Bronchial epithelial cell (primary cell): ENCODE data around the gene SLC5A6. TPM values are rescaled to one million over a fixed set of nuclear protein-coding genes. Genes with fewer than 3 reads are reported as not detected.

Experiments used
- DNase-seq: peaks from one replicate; pipeline ENCODE4 v3.0.0-alpha.2; 2010; ENCODE audit warnings: low read depth
- FAIRE-seq: peaks from 2 replicates; lab custom pipeline; 2011; peaks lifted over from hg19 to GRCh38; lab: Jason Lieb, UNC
- H3K27me3 ChIP-seq: 2 replicates; pipeline ENCODE4 v1.5.1; 2011; ENCODE audit warnings: low read length; ENCODE audit not compliant: control insufficient read depth, insufficient read depth
- H3K36me3 ChIP-seq: 2 replicates; pipeline ENCODE4 v1.5.1; 2011; ENCODE audit warnings: low read length; ENCODE audit not compliant: control insufficient read depth, insufficient read depth
- H3K4me3 ChIP-seq: 2 replicates; pipeline ENCODE4 v1.5.1; 2011; ENCODE audit warnings: mild to moderate bottlenecking, low read depth, low read length, control low read depth
- total RNA-seq: library from RNA; depleted of rRNA; stranded (reverse); fragments of >200 nt; gene quantifications from 2 replicates; pipeline ENCODE4 v1.2.1, GENCODE V29; 2014
- TF ChIP-seq, protein P1 (sequence below): IDR thresholded peaks from 2 replicates; pipeline ENCODE4 v1.5.1; 2011; ENCODE audit warnings: mild to moderate bottlenecking, moderate library complexity, low read length, control low read depth, inconsistent platforms; ENCODE audit not compliant: insufficient read depth, severe bottlenecking

The SLC5A6 gene
- total RNA-seq, 1 donor from 2014 or later: 21.1 TPM

DNA sequence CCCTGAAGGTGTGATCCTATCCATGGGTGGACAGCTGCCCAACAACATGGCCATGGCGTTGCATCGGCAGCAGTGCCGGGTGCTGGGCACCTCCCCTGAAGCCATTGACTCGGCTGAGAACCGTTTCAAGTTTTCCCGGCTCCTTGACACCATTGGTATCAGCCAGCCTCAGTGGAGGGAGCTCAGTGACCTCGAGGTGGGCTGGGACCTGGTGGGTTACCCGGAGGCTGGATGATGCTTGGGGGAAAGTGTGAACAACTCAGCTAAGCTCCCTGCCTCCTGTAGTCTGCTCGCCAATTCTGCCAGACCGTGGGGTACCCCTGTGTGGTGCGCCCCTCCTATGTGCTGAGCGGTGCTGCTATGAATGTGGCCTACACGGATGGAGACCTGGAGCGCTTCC, 21.3 kb upstream of the SLC5A6 start:
- TF ChIP-seq, protein P1, sequence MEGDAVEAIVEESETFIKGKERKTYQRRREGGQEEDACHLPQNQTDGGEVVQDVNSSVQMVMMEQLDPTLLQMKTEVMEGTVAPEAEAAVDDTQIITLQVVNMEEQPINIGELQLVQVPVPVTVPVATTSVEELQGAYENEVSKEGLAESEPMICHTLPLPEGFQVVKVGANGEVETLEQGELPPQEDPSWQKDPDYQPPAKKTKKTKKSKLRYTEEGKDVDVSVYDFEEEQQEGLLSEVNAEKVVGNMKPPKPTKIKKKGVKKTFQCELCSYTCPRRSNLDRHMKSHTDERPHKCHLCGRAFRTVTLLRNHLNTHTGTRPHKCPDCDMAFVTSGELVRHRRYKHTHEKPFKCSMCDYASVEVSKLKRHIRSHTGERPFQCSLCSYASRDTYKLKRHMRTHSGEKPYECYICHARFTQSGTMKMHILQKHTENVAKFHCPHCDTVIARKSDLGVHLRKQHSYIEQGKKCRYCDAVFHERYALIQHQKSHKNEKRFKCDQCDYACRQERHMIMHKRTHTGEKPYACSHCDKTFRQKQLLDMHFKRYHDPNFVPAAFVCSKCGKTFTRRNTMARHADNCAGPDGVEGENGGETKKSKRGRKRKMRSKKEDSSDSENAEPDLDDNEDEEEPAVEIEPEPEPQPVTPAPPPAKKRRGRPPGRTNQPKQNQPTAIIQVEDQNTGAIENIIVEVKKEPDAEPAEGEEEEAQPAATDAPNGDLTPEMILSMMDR: no peak
- Histone ChIP-seq H3K27me3 (no peaks in the 10 kb centered on the region), H3K36me3 (peaks cover 57% of the 10 kb centered on the region)

DNA sequence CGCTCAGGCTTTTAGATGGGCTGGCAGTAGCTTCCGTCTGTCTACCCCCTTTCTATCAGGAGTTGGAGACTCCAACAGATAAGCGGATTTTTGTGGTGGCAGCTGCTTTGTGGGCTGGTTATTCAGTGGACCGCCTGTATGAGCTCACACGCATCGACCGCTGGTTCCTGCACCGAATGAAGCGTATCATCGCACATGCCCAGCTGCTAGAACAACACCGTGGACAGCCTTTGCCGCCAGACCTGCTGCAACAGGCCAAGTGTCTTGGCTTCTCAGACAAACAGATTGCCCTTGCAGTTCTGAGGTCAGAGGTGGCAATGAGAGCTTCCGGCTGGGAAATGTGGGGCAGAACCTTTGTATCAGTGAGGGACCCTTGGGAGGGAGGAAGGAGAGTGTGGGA, 19.9 kb upstream of the SLC5A6 start:
- H3K4me3 ChIP-seq: no peak overlapping the region
- H3K36me3 ChIP-seq: peaks cover 51% of the 10 kb centered on the region
- FAIRE-seq (no peak), DNase-seq (no peak)
- TF ChIP-seq, protein P1: no peak
- no peaks in the 10 kb centered on the region for H3K27me3 ChIP-seq

More for the DNA sequence above, 21.3 kb upstream of the SLC5A6 start:
- FAIRE-seq: peak; percentile 81
- no peak for DNase-seq
- no peak overlapping the region for H3K4me3 ChIP-seq

DNA sequence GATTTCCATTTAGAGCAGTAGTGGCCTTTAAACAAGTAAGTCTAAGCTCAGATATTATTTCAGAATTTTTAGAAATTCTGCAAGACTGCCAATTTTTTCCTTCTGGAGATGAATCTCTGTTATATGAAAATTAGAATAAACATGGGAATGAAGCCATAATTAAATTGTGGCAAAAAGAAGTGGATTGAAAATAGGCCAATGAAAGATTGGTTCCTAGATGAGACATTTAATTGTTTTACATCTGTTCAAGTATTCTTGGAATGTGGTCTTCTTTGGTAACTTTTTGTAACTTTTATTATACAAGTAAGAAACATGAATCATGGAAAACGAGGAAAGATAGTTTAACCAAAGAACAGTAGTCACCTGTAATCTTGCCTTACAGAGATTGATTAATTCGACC, 15.4 kb upstream of the SLC5A6 start:
- Histone ChIP-seq H3K36me3 (peaks cover 45% of the 10 kb centered on the region), H3K27me3 (no peaks in the 10 kb centered on the region), H3K4me3 (no peak overlapping the region)
- DNase-seq: no peak
- FAIRE-seq: no peak
- TF ChIP-seq, protein P1: no peak

DNA sequence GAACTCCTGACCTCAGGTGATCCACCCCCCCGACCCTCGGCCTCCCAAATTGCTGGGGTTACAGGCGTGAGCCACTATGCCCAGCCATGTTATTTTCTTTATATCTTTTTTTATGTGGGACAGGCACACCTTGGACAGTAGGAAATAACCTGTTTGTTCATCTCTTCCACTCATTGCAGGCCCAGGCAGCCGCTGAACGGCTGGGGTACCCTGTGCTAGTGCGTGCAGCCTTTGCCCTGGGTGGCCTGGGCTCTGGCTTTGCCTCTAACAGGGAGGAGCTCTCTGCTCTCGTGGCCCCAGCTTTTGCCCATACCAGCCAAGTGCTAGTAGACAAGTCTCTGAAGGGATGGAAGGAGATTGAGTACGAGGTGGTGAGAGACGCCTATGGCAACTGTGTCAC, 13.5 kb upstream of the SLC5A6 start:
- no peak for FAIRE-seq
- H3K36me3 ChIP-seq: peaks cover 41% of the 10 kb centered on the region
- no peak for DNase-seq
- H3K4me3 ChIP-seq: no peak overlapping the region
- H3K27me3 ChIP-seq: no peaks in the 10 kb centered on the region
- TF ChIP-seq, protein P1: no peak

DNA sequence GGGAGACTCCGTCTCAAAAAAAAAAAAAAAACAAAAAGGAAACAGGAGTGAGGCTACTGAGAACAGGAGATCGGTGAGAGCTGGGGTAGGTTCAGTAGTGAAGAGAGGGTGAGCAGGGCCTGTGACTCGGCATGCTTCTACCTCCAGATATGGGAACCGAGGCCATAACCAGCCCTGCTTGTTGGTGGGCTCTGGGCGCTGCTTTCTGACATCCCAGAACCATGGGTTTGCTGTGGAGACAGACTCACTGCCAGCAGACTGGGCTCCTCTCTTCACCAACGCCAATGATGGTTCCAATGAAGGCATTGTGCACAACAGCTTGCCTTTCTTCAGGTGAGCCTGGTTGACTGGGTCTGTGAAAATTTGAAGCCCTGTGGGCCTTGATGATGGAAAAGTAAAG, 11.3 kb upstream of the SLC5A6 start:
- Histone ChIP-seq H3K36me3 (peaks cover 43% of the 10 kb centered on the region), H3K27me3 (no peaks in the 10 kb centered on the region), H3K4me3 (no peak overlapping the region)
- no peak for FAIRE-seq
- DNase-seq: no peak
- TF ChIP-seq, protein P1: no peak

DNA sequence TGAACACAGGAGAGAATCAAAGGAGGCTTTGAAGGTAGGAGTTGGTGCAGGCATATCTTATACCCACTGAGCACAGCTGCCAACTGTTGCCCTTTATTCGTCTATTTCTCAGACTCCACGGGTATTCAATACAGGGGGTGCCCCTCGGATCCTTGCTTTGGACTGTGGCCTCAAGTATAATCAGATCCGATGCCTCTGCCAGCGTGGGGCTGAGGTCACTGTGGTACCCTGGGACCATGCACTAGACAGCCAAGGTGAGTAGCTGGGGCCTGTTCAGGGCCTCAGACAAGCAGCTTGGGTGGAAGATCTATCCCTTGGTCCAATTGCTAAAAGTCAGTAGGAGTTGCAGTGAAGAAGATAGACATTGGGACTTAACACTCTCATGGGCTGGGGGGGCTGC, 10.3 kb upstream of the SLC5A6 start:
- TF ChIP-seq, protein P1: no peak
- FAIRE-seq (no peak), DNase-seq (no peak)
- Histone ChIP-seq H3K36me3 (peaks cover 44% of the 10 kb centered on the region), H3K4me3 (no peak overlapping the region), H3K27me3 (no peaks in the 10 kb centered on the region)
